Measurements from ENCODE around the gene JMJD8.

JMJD8 gene

DNA sequence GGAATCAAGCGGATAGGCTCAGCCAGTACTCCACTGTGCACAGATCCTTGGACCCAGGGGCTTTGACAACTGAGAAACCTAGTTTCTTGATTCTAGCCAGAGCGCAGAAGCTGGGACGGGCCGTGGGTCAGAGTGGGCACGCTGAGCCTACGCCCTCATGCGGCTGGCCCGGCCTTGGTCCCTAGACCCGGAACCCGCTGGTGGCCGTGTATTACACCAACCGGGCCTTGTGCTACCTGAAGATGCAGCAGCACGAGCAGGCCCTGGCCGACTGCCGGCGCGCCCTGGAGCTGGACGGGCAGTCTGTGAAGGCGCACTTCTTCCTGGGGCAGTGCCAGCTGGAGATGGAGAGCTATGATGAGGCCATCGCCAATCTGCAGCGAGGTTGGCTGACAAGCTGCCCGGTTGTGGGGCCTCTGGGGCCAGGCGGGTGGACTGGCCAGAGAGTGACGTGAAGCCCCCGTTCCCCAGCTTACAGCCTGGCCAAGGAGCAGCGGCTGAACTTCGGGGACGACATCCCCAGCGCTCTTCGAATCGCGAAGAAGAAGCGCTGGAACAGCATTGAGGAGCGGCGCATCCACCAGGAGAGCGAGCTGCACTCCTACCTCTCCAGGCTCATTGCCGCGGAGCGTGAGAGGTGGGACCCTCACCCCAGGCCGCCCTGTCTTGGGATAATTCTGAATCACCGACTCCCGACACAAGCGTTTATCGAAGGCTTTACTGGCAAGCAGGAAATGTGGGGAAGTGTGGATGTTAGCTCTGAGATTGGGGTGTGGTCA, 3.0 kb downstream of the JMJD8 start:
- Histone ChIP-seq H3K27ac (peak overlapping the region; percentile 59 to 94 (median 87)), H3K4me3 (peak overlapping the region; percentile 61 to 91 (median 79))

DNA sequence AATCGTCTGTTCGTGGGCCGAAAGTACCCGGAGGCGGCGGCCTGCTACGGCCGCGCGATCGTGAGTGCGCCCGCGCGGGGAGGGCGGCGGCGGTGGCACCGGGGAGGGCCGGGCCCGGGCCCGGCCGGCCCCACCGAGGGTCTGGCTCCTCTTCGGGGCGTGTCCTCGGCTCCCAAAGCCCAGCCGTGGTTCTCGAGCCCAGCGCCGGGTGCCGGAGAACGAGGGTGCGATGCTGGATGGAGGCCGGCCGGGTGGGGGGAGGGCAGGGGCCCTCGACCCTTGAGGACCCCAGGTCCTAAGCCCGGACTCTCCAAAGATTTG, 3.5 kb downstream of the JMJD8 start:
- H3K27ac ChIP-seq: peak overlapping the region; percentile 59 to 94 (median 87)

DNA sequence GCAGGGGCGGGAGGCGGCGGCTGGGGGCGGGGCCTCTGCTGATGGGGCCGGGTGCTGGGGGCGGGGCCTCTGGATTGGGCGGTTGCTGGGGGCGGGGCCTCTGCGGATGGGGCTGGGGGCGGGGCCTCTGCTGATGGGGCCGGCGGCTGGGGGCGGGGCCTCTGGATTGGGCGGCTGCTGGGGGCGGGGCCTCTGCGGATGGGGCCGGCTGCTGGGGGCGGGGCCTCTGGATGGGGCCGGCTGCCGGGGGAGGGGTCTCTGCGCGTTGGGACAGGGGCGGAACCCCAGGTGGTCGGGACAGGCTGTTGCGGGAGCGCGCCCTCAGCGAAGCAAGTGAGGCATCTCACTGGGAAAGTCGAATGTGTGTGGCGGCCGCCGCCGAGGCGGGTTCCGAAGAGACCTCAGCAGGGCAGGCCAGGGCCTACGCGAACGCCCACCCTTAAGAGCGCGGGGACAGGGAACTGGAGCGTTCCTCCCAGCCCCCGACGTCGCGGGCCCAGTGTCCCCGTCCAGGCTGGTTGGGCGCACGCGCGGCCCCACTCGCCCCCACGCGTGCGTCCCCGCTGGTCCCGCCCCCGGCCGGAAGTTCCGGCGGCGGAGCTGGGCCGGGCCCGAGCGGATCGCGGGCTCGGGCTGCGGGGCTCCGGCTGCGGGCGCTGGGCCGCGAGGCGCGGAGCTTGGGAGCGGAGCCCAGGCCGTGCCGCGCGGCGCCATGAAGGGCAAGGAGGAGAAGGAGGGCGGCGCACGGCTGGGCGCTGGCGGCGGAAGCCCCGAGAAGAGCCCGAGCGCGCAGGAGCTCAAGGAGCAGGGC, 4.1 kb downstream of the JMJD8 start, which contains the start of gene STUB1:
TSS of gene STUB1 (plus strand) at position 597 of the 811 bp plus-strand sequence. CDS start at position 713, 116 bp downstream.
- H3K4me3 ChIP-seq: peak within 1 kb of the TSS; percentile 61 to 91 (median 79)
- H3K27ac ChIP-seq: peak within 1 kb of the TSS; percentile 59 to 94 (median 87)

More for the DNA sequence above, 3.5 kb downstream of the JMJD8 start:
- H3K4me3 ChIP-seq: peak overlapping the region; percentile 61 to 91 (median 79)

DNA sequence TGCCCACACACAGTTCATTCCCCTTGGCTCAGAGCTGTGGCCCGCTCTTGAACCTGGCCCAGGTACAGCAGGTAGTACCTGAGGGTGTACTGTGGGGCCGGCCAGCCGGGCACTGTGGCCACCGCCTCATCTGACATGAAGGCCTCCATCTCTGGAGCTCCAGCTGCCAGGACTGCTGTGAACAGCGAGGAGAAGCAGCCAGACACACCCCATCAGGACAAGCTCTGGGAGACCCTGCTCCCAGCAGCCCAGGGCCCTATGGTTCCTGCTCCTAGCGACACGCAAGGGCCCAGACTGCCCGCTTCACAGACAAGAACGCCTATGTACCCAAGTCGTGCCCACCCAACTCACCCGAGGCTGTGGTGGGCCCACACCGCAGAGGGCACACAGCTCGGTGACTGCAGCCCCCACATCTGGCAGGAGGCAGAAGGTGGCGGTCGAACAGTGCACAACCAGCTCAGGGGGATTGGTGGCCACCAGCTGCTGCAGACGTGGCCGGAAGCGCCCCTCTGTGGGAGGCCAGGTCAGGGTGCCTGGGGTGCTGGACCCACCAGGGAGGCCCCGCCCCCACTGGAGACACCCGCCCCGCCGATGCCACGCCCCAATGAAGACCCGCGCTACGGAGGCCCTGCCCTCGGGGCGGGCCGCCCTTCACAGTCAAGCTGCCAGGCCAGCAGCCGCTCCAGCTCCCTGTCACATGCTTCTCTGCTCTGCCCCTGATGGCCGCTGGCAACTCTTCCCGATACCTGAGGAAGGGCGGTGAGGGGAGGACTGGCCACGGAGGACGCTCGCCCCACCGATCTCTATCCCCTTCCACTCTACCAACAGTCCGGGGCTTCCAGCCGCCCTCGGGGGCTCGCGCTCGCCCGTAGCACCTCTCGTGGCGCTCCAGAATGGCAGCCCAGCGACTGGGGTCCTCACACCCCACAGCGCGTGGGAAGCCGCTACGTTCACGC, 5.0 kb downstream of the JMJD8 start:
- Histone ChIP-seq H3K27ac (peak overlapping the region in 18 of 21 experiments; percentile 13 to 94 (median 68)), H3K4me3 (peak overlapping the region; percentile 38 to 91 (median 79))

DNA sequence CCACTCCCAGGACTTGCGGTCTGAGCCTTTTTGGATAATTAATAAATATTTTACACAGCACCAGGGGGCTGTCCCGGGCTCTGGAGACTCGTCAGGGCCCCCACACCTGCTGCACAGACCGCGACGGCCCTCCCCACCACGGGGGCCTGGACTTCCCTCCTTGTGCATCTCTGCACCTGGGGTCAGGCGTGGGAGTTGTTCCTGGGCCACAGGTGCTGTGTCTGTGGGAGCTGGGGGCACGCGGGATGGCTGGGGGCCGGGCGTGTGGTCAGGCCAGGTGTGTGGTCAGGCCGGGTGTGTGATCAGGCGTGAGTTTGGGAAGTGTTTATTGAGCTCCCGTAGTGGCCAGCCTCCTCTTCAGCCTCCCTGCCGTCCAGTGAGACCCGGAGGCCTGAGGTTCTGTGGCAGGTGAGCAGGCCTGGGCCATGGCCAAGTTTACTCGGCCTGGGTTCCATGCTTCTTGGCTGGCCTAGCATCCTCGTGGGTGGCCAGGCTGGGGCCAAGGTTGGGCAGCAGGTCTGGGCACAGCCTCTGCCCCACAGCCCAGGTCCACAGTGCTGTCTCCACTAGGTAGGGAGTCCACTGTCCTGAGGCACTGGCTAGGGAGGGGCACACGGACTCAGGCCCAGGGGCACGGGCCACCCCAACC, 5.8 kb downstream of the JMJD8 start:
- Histone ChIP-seq H3K4me3 (peak overlapping the region in 1 of 7 experiments; percentile 4), H3K27ac (peak overlapping the region in 3 of 21 experiments; percentile 65 to 93 (median 73))

DNA sequence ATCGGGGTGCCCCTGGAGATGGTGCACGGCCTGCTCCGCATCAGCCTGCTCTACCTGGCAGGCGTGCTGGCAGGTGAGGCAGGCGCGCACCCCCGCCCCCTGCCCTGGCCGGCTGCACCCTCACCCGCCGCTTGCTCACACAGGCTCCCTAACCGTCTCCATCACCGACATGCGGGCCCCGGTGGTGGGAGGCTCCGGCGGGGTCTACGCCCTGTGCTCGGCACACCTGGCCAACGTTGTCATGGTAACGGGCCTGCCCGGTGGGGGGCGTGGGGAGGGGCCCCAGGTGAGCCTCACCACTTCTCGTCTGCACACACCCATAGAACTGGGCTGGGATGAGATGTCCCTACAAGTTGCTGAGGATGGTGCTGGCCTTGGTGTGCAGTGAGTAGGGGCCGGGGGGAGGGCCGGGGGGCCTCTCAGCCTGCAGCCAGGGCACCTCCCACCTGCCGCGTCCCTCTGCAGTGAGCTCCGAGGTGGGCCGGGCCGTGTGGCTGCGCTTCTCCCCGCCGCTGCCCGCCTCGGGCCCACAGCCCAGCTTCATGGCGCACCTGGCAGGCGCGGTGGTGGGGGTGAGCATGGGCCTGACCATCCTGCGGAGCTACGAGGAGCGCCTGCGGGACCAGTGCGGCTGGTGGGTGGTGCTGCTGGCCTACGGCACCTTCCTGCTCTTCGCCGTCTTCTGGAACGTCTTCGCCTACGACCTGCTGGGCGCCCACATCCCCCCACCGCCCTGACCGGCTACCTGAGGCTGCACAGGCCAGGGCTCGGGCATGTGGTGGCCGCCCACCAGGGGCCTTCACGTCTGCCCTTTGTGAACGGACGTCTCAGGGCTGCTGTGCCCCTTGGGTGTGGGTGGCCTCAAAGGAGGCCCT, 6.6 kb downstream of the JMJD8 start:
- Histone ChIP-seq H3K4me3 (peak overlapping the region in 1 of 7 experiments; percentile 4), H3K27ac (peak overlapping the region in 2 of 21 experiments; percentile 14 to 93)

DNA sequence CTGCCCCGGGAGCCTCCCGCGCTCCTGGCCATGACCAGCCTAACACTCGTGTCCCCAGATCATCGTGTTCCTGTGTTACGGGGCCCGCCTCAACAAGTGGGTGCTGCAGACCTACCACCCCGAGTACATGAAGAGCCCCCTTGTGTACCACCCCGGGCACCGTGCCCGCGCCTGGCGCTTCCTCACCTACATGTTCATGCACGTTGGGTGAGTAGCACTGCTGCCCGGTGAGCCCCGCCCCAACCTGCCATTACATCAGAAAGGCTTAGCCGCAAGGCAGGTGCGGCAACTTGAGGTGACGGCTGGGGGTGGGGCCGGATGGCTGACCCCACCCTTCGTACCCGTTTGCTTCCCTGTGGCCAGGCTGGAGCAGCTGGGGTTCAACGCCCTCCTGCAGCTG, 7.2 kb downstream of the JMJD8 start:
- H3K27ac ChIP-seq: peak overlapping the region in 1 of 21 experiments; percentile 21

DNA sequence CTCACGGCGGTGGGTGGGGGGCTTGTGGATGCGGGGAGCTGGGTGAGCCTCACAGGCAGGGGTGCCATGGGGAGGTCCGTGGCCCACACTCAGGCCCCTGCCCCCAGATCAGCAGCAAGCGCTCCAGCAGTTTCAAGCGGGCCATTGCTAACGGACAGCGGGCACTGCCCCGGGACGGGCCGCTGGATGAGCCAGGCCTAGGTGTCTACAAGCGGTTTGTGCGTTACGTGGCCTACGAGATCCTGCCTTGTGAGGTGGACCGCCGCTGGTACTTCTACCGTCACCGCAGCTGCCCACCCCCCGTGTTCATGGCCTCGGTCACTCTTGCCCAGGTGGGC, 7.6 kb downstream of the JMJD8 start:
- Histone ChIP-seq H3K27ac (peak overlapping the region in 1 of 21 experiments; percentile 21), H3K4me3 (no peak overlapping the region)

More for the DNA sequence above, 7.2 kb downstream of the JMJD8 start:
- H3K4me3 ChIP-seq: no peak overlapping the region

DNA sequence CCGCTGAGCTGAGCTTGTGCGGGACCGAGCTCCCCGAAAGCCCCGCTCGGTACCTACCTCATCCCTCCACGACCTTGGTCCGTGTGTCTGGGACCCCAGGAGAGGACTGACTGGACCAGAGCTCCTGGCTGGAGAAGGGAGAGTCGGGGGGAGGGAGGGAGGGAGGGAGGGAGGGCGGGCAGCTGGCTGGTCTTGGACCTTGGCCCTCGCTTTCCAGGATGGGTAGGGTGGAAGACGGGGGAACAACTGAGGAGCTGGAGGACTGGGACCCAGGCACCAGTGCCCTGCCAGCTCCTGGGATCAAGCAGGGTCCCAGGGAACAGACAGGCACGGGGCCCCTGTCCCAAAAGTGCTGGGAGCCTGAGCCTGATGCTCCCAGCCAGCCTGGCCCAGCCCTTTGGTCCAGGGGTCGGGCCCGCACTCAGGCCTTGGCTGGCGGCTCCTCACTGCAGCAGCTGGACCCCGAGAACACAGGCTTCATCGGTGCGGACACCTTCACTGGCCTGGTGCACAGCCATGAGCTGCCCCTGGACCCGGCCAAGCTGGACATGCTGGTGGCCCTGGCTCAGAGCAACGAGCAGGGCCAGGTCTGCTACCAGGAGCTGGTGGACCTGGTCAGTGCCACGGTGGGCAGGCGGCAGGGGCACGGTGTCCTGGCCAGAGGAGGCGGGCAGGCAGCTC, 8.1 kb downstream of the JMJD8 start:
- Histone ChIP-seq H3K4me3 (peak overlapping the region in 3 of 7 experiments; percentile 15 to 32 (median 19)), H3K27ac (peak overlapping the region in 1 of 21 experiments; percentile 21)

DNA sequence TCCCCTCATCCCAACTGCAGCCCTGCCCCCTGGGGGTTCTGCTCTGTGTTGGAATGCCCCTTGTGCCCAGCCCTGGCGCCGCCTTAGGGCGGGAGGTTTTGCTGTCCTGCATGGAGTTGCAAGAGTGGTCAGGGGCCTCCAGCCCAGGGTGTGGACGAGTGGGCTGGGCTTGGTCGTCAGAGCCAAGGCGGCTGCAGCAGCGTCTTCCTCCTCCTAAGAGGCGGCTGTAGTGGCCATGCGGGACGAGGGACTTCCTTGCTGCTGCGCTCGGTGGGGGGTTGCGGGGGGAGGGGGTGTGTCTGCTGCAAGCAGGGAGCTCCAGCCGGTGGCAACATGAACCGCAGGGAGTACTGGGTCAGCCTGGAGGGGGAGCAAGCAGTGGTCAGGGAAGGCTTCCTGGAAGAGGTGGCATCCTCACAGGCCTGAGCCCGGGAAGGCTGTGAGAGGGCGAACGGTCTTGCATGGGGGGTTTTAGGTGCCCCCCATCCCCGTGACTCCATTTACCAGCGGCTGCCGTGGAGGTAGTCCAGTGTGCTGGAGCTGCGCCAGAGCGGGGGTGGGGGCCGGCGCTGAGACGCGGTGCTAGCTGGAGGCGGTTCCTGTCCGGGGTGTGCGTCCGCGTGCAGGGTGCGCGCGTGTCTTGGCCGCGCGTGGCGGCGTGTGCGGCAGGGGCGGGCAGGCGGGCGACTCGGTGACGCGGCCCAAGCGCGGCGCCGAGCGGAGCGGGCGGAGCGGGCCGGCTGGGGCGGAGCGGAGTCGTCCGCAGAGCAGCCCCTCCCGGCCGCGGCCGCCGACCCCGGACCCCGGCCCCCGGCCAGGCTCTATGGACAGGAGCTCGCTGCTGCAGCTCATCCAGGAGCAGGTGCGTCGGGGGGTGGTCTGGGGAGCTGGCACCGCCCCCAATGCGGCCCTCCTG, 8.9 kb downstream of the JMJD8 start, which contains the start of gene RHBDL1:
TSS of gene RHBDL1 (plus strand) at position 704 of the 916 bp plus-strand sequence. CDS start at position 824, 120 bp downstream.
- peak within 1 kb of the TSS in 1 of 21 experiments; percentile 21 for H3K27ac ChIP-seq
- peak within 1 kb of the TSS in 3 of 7 experiments; percentile 15 to 32 (median 19) for H3K4me3 ChIP-seq

DNA sequence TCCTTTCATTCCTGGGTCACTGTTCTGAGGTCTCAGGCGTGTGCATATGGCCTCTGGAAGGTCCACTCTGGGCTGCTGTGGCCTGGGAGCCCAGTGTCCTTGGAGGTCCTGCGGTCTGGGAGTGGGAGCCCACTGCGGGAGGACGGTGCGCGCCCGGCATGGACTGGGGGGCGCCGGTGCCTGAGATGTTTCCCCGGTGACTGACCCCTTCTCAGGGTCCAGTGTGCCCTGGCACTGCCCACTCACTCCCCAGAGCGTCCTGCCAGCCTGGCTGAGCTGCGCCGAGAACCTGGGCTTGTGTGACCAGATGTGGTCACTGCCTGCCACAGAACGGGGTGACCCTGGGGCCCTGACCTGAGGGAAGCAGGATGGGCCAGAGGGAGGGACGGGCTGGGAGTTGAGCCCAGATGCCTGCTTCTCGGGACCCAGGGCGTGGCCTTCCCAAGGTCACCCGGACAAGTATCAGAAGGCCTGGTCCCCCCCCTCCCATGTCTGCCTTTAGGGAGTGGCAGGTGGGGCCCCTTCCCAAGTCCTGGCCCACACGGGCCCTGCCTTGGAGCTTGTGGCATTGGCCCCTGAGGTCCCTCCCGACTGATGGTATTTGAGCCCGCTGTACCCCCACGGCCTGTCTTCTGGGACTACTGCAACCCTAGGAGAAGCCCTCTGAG, 9.8 kb downstream of the JMJD8 start:
- no peak overlapping the region for H3K27ac ChIP-seq
- no peak overlapping the region for H3K4me3 ChIP-seq

DNA sequence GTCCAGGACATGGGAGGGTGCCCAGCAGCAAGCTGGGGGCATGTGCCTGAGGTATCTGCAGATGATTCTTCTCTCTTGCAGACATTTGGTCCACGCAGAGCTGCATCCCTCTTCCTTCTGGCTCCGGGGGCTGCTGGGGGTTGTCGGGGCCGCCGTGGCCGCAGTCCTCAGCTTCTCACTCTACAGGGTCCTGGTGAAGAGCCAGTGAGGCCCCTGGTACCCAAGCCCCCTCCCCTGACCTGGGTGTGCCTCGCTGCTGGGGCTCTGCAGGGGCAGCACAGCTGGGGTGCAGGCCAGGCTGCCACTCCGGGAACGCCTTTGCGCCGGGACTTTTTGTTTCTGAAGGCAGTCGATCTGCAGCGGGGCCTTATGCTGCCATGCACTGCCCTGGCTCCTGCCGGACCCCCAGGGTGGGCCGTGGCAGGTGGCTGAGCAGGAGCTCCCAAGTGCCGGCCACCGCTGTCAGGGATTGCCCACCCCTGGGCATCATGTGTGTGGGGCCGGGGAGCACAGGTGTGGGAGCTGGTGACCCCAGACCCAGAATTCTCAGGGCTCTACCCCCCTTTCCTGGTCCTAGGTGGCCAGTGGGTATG, 10.6 kb downstream of the JMJD8 start:
- H3K4me3 ChIP-seq: no peak overlapping the region
- H3K27ac ChIP-seq: no peak overlapping the region

DNA sequence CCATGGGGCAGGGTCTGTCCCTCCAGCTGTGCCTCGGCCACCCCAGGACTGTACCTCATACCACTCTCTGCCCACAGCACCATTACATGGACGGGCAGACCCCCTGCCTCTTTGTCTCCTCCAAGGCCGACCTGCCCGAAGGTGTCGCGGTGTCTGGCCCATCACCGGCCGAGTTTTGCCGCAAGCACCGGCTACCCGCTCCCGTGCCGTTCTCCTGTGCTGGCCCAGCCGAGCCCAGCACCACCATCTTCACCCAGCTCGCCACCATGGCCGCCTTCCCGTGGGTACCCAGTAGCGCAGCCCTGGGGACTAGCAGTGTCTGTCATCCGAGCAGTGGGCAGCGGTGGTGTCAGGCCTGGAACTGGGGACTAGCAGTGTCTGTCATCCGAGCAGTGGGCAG, 11.3 kb downstream of the JMJD8 start:
- Histone ChIP-seq H3K4me3 (no peak overlapping the region), H3K27ac (no peak overlapping the region)

DNA sequence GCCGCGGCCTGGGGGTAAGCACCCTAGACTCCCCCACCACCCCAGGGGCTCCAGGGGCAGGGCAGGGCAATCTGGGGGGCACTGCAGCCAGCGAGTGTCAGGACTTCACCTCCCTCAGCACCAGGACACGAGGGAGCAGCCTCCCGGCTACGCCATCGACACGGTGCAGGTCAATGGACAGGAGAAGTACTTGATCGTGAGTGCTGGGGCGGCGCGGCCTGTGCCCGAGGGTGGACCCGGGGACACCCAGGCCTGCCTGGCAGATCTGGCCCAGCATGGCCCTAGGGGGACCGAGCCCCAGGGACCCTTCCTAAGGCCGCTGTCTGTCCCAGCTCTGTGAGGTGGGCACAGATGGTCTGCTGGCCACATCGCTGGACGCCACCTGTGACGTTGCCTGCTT, 11.8 kb downstream of the JMJD8 start:
- Histone ChIP-seq H3K4me3 (no peak overlapping the region), H3K27ac (no peak overlapping the region)

DNA sequence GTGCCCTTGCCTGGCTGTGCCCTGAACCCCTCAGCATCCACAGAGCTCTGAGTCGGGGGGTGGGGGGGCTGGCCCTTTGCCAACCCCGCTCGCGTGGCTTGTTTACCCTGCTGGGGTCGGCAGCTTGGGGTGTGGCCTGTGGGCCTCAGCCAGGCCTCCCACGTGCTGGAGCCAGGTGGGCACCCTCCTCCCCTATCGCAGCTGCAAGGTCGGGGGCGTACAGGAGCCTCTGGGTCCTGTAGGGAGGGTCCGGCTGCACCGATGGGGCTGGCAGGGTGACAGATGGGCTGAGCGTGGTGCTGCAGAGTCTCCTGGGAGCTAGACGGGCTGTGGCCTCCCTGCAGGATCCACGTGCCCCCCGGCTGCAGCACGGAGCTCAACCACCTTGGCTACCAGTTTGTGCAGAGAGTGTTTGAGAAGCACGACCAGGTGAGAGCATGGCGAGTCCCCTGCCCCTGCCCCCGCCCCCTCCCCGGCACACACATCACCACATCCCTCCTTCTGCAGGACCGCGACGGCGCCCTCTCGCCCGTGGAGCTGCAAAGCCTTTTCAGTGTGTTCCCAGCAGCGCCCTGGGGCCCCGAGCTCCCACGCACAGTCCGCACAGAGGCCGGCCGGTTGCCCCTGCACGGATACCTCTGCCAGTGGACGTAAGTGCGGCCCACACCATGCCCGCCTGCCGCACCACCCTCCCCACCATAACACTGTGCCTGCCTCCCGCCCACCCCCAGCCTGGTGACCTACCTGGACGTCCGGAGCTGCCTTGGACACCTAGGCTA, 12.6 kb downstream of the JMJD8 start:
- Histone ChIP-seq H3K27ac (no peak overlapping the region), H3K4me3 (no peak overlapping the region)
